ENCODE results near the gene ACTL8.

The ACTL8 gene

GRCh38 chr1:17773591-17774326 is 18.6 kb downstream of the ACTL8 start:
- no peak for DNase-seq

GRCh38 chr1:17774452-17774851 is 19.3 kb downstream of the ACTL8 start:
- DNase-seq = no peak

GRCh38 chr1:17775796-17776195 is 20.7 kb downstream of the ACTL8 start:
- DNase-seq = no peak

GRCh38 chr1:17776426-17776825 is 21.3 kb downstream of the ACTL8 start:
- no peak for DNase-seq

GRCh38 chr1:17777330-17777729 is 22.2 kb downstream of the ACTL8 start:
- DNase-seq = no peak

- no peak for DNase-seq
These were observed 22.7 kb downstream of the ACTL8 start for GRCh38 chr1:17777818-17778217.

GRCh38 chr1:17780916-17781315 is 25.8 kb downstream of the ACTL8 start:
- DNase-seq = no peak

- DNase-seq = no peak
These were observed 34.8 kb downstream of the ACTL8 start for GRCh38 chr1:17789926-17790325.

GRCh38 chr1:17790383-17791054 is 35.4 kb downstream of the ACTL8 start:
- no peak for DNase-seq

- DNase-seq = no peak
These were observed 35.9 kb downstream of the ACTL8 start for GRCh38 chr1:17791055-17791390.

GRCh38 chr1:17791480-17791879 is 36.3 kb downstream of the ACTL8 start:
- no peak for DNase-seq

- no peak for DNase-seq
These were observed 37.3 kb downstream of the ACTL8 start for GRCh38 chr1:17792421-17792820.

- DNase-seq = no peak
These were observed 40.1 kb downstream of the ACTL8 start for GRCh38 chr1:17795081-17795809.

- DNase-seq = no peak
These were observed 40.9 kb downstream of the ACTL8 start for GRCh38 chr1:17795836-17796645.

- no peak for DNase-seq
These were observed 42.3 kb downstream of the ACTL8 start for GRCh38 chr1:17797478-17797877.

GRCh38 chr1:17798011-17798410 is 42.9 kb downstream of the ACTL8 start:
- DNase-seq = no peak

GRCh38 chr1:17798799-17799382 is 43.8 kb downstream of the ACTL8 start:
- no peak for DNase-seq

GRCh38 chr1:17799642-17800041 is 44.5 kb downstream of the ACTL8 start:
- DNase-seq = no peak

- no peak for DNase-seq
These were observed 47.0 kb downstream of the ACTL8 start for GRCh38 chr1:17802164-17802563.

GRCh38 chr1:17802945-17803344 is 47.8 kb downstream of the ACTL8 start:
- DNase-seq = no peak

- DNase-seq = no peak
These were observed 50.9 kb downstream of the ACTL8 start for GRCh38 chr1:17805869-17806684.

GRCh38 chr1:17808816-17809215 is 53.7 kb downstream of the ACTL8 start:
- no peak for DNase-seq
